Measurements from ENCODE around the gene NELFA.
"Not testable (repeated sequence)": the region's sequence is repeated elsewhere in the genome, so short reads cannot be mapped to it uniquely, and the experiment has no call there.

NELFA gene

GRCh38 chr4:1996866-1997611 lies 11.7 kb downstream of the NELFA start (continued):
- no peak for TF ChIP-seq PATZ1 (CRISPR knock-in tag; IDR thresholded peaks at IDR 0.05; ENCODE audit: borderline replicate concordance)
- no peak for TF ChIP-seq PPARA (CRISPR knock-in tag; IDR thresholded peaks at IDR 0.05; ENCODE audit: borderline replicate concordance)
- TF ChIP-seq ESRRG (CRISPR knock-in tag; IDR thresholded peaks at IDR 0.05): no peak
- TF ChIP-seq, protein P1, sequence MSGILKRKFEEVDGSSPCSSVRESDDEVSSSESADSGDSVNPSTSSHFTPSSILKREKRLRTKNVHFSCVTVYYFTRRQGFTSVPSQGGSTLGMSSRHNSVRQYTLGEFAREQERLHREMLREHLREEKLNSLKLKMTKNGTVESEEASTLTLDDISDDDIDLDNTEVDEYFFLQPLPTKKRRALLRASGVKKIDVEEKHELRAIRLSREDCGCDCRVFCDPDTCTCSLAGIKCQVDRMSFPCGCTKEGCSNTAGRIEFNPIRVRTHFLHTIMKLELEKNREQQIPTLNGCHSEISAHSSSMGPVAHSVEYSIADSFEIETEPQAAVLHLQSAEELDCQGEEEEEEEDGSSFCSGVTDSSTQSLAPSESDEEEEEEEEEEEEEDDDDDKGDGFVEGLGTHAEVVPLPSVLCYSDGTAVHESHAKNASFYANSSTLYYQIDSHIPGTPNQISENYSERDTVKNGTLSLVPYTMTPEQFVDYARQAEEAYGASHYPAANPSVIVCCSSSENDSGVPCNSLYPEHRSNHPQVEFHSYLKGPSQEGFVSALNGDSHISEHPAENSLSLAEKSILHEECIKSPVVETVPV (CRISPR knock-in tag; IDR thresholded peaks at IDR 0.05): no peak
- TF ChIP-seq RARB (CRISPR knock-in tag; IDR thresholded peaks at IDR 0.05): no peak

- no peak for ATAC-seq
Observed at GRCh38 chr4:1994938-1995337, 13.8 kb downstream of the NELFA start.

DNA sequence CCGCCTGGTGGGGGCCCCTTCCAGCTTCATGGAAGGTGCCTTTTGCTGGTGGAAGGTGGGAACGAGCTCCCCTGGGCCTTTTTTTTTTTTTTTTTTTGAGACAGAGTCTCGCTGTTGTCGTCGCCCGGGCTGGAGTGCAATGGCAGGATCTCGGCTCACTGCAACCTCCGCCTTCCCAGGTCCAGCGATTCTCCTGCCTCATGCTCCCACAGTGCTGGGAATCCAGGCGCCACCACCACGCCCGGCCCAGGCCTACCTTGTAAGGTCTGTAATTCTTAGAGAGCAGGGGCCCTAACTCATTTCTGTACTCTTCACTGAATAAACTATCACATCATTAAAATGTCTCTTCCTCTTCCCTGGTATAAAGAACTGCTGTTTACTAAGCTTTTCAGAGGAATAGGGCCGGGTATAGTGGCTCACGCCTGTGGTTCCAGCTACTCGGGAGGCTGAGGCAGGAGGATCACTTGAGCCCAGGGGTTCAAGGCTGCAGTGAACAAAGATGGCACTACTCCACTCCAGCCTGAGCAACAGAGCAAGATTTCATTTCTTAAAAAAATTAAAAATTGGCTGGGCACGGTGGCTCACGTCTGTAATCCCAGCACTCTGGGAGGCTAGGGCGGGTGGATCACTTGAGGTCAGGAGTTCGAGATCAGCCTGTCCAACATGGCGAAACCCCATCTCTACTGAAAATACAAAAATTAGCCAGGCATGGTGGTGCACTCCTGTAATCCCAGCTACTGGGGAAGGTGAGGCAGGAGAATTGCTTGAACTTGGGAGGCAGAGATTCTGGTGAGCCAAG lies 14.9 kb downstream of the NELFA start:
- not testable (repeated sequence) for ATAC-seq

More at GRCh38 chr4:1994938-1995337, 13.8 kb downstream of the NELFA start:
- no peak for TF ChIP-seq RARB (CRISPR knock-in tag; IDR thresholded peaks at IDR 0.05)
- TF ChIP-seq ZNF70 (CRISPR knock-in tag; IDR thresholded peaks at IDR 0.05): no peak
- no peak for TF ChIP-seq PATZ1 (CRISPR knock-in tag; IDR thresholded peaks at IDR 0.05; ENCODE audit: borderline replicate concordance)
- TF ChIP-seq GLIS3 (CRISPR knock-in tag; IDR thresholded peaks at IDR 0.05): no peak
- no peak for TF ChIP-seq CREB5 (CRISPR knock-in tag; IDR thresholded peaks at IDR 0.05; ENCODE audit: low read depth)
- TF ChIP-seq ISL1 (CRISPR knock-in tag; IDR thresholded peaks at IDR 0.05): no peak
- TF ChIP-seq PPARA (CRISPR knock-in tag; IDR thresholded peaks at IDR 0.05; ENCODE audit: borderline replicate concordance): no peak
- no peak for TF ChIP-seq ARNTL (CRISPR knock-in tag; IDR thresholded peaks at IDR 0.05; ENCODE audit: borderline replicate concordance, low read depth)
- TF ChIP-seq, protein P2, sequence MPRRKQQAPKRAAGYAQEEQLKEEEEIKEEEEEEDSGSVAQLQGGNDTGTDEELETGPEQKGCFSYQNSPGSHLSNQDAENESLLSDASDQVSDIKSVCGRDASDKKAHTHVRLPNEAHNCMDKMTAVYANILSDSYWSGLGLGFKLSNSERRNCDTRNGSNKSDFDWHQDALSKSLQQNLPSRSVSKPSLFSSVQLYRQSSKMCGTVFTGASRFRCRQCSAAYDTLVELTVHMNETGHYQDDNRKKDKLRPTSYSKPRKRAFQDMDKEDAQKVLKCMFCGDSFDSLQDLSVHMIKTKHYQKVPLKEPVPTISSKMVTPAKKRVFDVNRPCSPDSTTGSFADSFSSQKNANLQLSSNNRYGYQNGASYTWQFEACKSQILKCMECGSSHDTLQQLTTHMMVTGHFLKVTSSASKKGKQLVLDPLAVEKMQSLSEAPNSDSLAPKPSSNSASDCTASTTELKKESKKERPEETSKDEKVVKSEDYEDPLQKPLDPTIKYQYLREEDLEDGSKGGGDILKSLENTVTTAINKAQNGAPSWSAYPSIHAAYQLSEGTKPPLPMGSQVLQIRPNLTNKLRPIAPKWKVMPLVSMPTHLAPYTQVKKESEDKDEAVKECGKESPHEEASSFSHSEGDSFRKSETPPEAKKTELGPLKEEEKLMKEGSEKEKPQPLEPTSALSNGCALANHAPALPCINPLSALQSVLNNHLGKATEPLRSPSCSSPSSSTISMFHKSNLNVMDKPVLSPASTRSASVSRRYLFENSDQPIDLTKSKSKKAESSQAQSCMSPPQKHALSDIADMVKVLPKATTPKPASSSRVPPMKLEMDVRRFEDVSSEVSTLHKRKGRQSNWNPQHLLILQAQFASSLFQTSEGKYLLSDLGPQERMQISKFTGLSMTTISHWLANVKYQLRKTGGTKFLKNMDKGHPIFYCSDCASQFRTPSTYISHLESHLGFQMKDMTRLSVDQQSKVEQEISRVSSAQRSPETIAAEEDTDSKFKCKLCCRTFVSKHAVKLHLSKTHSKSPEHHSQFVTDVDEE (CRISPR knock-in tag; IDR thresholded peaks at IDR 0.05): no peak
- TF ChIP-seq ESRRG (CRISPR knock-in tag; IDR thresholded peaks at IDR 0.05): no peak
- TF ChIP-seq POU6F1 (CRISPR knock-in tag; IDR thresholded peaks at IDR 0.05; ENCODE audit: borderline replicate concordance, low read depth): no peak
- TF ChIP-seq SNAI2 (CRISPR knock-in tag; IDR thresholded peaks at IDR 0.05): no peak
- no peak for TF ChIP-seq ZC3H10 (CRISPR knock-in tag; IDR thresholded peaks at IDR 0.05)
- TF ChIP-seq, protein P1 (CRISPR knock-in tag; IDR thresholded peaks at IDR 0.05): no peak
- TF ChIP-seq TCF4 (CRISPR knock-in tag; IDR thresholded peaks at IDR 0.05; ENCODE audit: borderline replicate concordance): no peak
- no peak for TF ChIP-seq ZNF8 (CRISPR knock-in tag; IDR thresholded peaks at IDR 0.05)
- TF ChIP-seq OSR1 (CRISPR knock-in tag; IDR thresholded peaks at IDR 0.05): no peak
